GM23338 (cell line): ENCODE measurements around the gene GNPTAB. TPM values are rescaled to one million over a fixed set of nuclear protein-coding genes. Genes with fewer than 3 reads are reported as not detected.

ENCODE experiments used
- CTCF ChIP-seq, 2 experiments: fragments of 200-600 bp in 1 of 2; sonication (generic) in 1 of 2; conservative IDR thresholded peaks; 2 replicates each; pipeline versions ENCODE4 v1.5.1 to v1.6.1; 2016 to 2017; ENCODE audit warnings: antibody characterized with exemption in 2 of 2, low read depth in 2 of 2, mild to moderate bottlenecking in 2 of 2, moderate library complexity in 1 of 2
- ETS1 ChIP-seq: IDR thresholded peaks from 2 replicates; pipeline ENCODE4 v1.6.1; 2016; ENCODE audit warnings: antibody characterized with exemption
- EZH2 ChIP-seq: fragments of 200-600 bp; sonication (generic); IDR thresholded peaks from one replicate; pipeline ENCODE4 v1.8.0; 2017; ENCODE audit warnings: antibody characterized with exemption, mild to moderate bottlenecking, low read depth; ENCODE audit not compliant: unreplicated experiment
- EZH2phosphoT487 ChIP-seq: fragments of 200-600 bp; sonication (generic); IDR thresholded peaks from one replicate; pipeline ENCODE4 v1.8.1; 2018; ENCODE audit warnings: antibody characterized with exemption; ENCODE audit not compliant: unreplicated experiment
- JUNB ChIP-seq: IDR thresholded peaks from one replicate; pipeline ENCODE4 v1.6.1; 2016; ENCODE audit warnings: antibody characterized with exemption; ENCODE audit not compliant: unreplicated experiment
- ZNF114 ChIP-seq: fragments of 250-450 bp; sonication (Bioruptor Pico); IDR thresholded peaks from 2 replicates; pipeline ENCODE4 v1.5.0; 2020; ENCODE audit warnings: mild to moderate bottlenecking, moderate library complexity
- ZNF462 ChIP-seq: fragments of 250-450 bp; sonication (Bioruptor Pico); IDR thresholded peaks from 2 replicates; pipeline ENCODE4 v1.5.0; 2020; ENCODE audit warnings: mild to moderate bottlenecking, moderate library complexity
- polyA plus RNA-seq: library from polyadenylated mRNA; unstranded; fragments of >200 nt; fragmentation: Nextera tagmentation; extraction: Ambion mirVana; gene quantifications from 2 replicates; pipeline ENCODE4 v1.2.1, GENCODE V29; 2016
- total RNA-seq: library from RNA; depleted of rRNA; stranded (reverse); fragments of >200 nt; shearing (Covaris generic); gene quantifications from 2 replicates; pipeline ENCODE4 v1.2.3, GENCODE V29; 2014

GNPTAB gene
- total and polyA plus RNA-seq, 2 experiments from 2014 or later = 23.6 to 58.3 TPM

GRCh38 chr12:101749657-101750056 lies 81.1 kb downstream of the GNPTAB start (continued):
- no peak for TF ChIP-seq ZNF462
- no peak for TF ChIP-seq EZH2
- TF ChIP-seq ETS1 = no peak
- no peak for TF ChIP-seq ZNF114 (CRISPR knock-in tag)
- no peak for TF ChIP-seq JUNB
- no peak for TF ChIP-seq EZH2phosphoT487
- TF ChIP-seq CTCF (conservative IDR thresholded peaks at IDR 0.05; ENCODE audit: low read depth in 2 of 2) = no peak
